GM12892 (cell line): ENCODE measurements around the gene RELN.

Source experiments
- POLR2A ChIP-seq: IDR thresholded peaks from 2 replicates; pipeline ENCODE4 v1.6.1; 2011; ENCODE audit warnings: low read depth, low read length, control low read depth
- TAF1 ChIP-seq: IDR thresholded peaks from 2 replicates; pipeline ENCODE4 v1.6.1; 2011; ENCODE audit warnings: low read depth, mild to moderate bottlenecking, control low read depth, low read length, borderline replicate concordance

DNA sequence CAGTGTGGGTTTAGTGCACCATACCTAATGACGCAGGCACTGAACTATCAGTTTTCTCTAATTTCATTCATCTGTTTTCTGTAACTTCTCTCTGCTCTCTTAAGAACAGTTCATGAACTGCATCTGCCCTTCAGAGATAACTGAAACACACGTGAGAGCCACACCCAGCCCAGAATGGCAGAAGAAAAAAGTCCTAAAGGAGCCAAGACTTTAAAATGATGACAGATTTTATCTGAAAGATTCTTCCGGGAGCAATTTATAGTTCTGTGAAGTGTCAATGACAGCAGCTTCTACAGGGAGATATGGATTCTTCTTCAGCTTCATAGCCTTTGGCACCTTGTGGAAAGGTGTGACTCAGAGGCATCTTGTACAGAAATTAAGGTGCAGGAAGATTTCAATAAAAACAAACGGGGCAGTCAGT is 332.0 kb downstream of the RELN start:
- no peak for TF ChIP-seq TAF1
- no peak for TF ChIP-seq POLR2A
